Measurements from ENCODE around the gene HIF1AN.
A peak's percentile ranks its signal among the peaks of the same experiment; 100 is the strongest.

HIF1AN gene

GRCh38 chr10:100560248-100560647 is 24.5 kb downstream of the HIF1AN start:
- no peak overlapping the region for H3K4me3 ChIP-seq (replicated peaks in 1 of 2; ENCODE audit: low read depth in 2 of 2, low read length in 2 of 2)
- TF ChIP-seq, protein P1, sequence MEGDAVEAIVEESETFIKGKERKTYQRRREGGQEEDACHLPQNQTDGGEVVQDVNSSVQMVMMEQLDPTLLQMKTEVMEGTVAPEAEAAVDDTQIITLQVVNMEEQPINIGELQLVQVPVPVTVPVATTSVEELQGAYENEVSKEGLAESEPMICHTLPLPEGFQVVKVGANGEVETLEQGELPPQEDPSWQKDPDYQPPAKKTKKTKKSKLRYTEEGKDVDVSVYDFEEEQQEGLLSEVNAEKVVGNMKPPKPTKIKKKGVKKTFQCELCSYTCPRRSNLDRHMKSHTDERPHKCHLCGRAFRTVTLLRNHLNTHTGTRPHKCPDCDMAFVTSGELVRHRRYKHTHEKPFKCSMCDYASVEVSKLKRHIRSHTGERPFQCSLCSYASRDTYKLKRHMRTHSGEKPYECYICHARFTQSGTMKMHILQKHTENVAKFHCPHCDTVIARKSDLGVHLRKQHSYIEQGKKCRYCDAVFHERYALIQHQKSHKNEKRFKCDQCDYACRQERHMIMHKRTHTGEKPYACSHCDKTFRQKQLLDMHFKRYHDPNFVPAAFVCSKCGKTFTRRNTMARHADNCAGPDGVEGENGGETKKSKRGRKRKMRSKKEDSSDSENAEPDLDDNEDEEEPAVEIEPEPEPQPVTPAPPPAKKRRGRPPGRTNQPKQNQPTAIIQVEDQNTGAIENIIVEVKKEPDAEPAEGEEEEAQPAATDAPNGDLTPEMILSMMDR (IDR thresholded peaks at IDR 0.05; ENCODE audit: low read depth, low read length) = no peak
- no peak for DNase-seq (ENCODE audit: low read depth in 2 of 2)

- DNase-seq (ENCODE audit: low read depth in 2 of 2) = no peak
- TF ChIP-seq, protein P1 (IDR thresholded peaks at IDR 0.05; ENCODE audit: low read depth, low read length) = no peak
- H3K4me3 ChIP-seq (replicated peaks in 1 of 2; ENCODE audit: low read depth in 2 of 2, low read length in 2 of 2) = no peak overlapping the region
These were observed 25.3 kb downstream of the HIF1AN start for GRCh38 chr10:100561005-100561404.

DNA sequence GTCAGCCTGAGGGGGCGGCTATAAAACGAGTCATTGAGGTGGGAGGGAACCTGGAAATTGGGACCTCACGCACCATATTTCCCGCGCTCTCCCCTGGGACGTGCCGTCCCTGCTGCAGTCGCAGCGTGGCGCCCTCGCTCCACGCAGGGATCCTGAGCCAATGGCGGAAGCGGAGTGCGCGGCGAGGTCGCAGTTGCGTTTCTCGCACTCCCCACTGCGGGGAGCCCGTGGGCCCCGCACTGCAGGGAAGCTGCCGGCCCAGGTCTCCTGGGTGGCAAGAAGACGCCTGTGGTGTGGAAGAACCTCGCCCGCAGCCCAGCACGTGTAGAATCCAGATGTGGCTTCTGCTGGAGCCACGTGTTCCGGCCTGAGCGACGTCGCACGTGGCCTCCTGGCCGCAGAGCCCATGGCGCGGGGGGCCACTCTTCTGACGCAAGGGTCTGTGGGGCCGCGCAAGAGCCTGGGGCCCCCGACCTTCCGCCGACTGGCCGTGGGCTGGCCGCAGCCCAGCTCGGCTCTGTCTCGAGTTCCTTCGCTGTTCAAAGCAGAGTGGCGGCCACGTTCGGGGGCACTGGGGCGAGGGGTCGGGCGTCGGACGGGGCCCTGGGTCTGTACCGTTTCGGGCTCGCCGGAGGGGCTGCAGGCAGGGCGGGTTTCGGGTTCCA is 26.4 kb downstream of the HIF1AN start:
- peak; percentile 68 to 75 for DNase-seq (ENCODE audit: low read depth in 2 of 2)
- H3K4me3 ChIP-seq (replicated peaks in 1 of 2; ENCODE audit: low read depth in 2 of 2, low read length in 2 of 2) = no peak overlapping the region
- TF ChIP-seq, protein P1 (IDR thresholded peaks at IDR 0.05; ENCODE audit: low read depth, low read length) = peak; percentile 79

DNA sequence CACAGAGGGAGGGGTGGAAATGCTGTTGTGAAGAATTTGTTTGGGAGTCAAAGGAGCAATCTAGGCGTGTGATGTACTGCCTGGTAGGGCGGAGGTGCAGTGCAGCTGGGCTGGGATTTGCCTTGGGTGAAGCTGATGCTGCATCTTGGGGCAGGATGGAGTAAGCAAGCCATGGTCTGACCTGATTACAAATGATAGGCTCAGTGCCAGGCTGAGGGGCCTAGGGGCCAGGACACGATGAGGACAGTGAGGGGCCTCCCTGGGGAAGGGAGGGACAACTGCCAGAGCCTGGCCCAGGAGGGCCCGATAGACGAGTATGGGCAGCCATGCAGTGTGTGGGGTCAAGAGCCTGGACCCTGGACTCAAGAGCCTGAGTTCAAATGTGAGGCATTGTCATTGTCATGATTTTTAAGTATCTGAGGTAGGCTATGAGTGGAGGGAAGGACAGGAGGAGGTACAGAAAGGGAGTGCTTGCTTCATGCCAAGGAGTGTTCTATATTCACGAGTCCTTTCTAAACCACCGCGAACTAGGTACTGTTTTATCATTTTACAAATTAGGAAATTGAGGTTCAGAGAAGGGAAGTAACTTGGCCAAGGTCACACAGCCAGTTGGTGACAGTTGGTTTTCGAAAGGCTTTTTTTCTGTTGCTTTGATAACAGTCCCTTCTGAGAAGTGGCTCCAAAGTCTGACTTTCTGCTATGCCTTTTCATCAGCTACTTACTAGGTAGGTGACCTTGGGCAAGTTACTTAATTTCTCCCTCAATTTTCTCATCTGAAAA is 29.7 kb downstream of the HIF1AN start:
- TF ChIP-seq, protein P1 (IDR thresholded peaks at IDR 0.05; ENCODE audit: low read depth, low read length) = no peak
- H3K4me3 ChIP-seq (replicated peaks in 1 of 2; ENCODE audit: low read depth in 2 of 2, low read length in 2 of 2) = no peak overlapping the region
- DNase-seq (ENCODE audit: low read depth in 2 of 2) = no peak

DNA sequence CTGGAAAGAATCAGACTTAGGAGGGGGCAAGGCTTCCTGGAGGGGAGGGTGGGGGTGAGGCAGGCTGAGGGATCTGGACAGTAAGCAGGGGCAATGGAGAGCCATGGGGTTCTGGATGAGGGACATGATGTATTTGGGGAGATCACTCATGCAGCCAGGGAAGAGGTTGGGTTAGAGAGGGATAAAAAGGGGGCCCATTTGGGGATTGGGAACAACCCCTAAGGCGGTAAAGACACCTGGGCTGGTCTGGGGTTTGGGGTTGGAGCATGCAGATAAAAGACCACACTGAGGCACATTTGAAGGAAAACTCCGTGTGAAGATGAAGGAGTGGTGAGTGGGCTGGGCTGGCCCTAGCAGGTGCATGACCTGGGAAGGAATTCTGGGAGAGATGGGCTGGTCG is 30.8 kb downstream of the HIF1AN start:
- DNase-seq (ENCODE audit: low read depth in 2 of 2) = no peak
- no peak overlapping the region for H3K4me3 ChIP-seq (replicated peaks in 1 of 2; ENCODE audit: low read depth in 2 of 2, low read length in 2 of 2)
- TF ChIP-seq, protein P1 (IDR thresholded peaks at IDR 0.05; ENCODE audit: low read depth, low read length) = no peak

DNA sequence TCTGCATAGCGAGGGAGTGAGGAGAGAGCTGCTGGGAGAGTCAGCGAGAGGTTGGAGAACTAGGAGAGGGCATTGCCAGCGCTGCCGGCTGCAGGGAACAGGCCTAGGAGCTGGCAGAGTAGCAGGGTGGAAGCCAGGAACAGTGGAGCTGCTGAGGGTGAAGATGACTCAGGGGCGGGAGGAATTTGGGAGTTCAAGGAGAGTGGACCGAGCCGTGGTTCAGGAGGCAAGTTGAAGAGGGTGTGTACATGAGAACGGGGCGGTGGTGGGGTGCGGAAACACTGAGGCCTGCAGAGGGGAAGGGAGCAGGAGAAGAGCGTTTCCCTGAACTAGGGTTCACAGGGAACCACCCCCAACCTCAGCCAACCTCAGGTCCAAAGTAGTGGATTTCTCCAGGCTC is 31.5 kb downstream of the HIF1AN start:
- DNase-seq (ENCODE audit: low read depth in 2 of 2) = no peak
- no peak overlapping the region for H3K4me3 ChIP-seq (replicated peaks in 1 of 2; ENCODE audit: low read depth in 2 of 2, low read length in 2 of 2)
- TF ChIP-seq, protein P1 (IDR thresholded peaks at IDR 0.05; ENCODE audit: low read depth, low read length) = no peak
